ENCODE data around the gene FCGBP.
A peak's percentile ranks its signal among the peaks of the same experiment; 100 is the strongest.
"Not testable (repeated sequence)": the region's sequence is repeated elsewhere in the genome, so short reads cannot be mapped to it uniquely, and the experiment has no call there.

FCGBP gene

GRCh38 chr19:39934584-39935363 lies at the start of gene FCGBP:
Gene FCGBP (minus strand): TSS chr19:39934634.
- DNase-seq = no peak

GRCh38 chr19:39983695-39984300 lies 49.4 kb upstream of the FCGBP start:
- DNase-seq = no peak

GRCh38 chr19:39982883-39983282 lies 48.4 kb upstream of the FCGBP start:
- DNase-seq = no peak

- DNase-seq = no peak
Observed at GRCh38 chr19:39974377-39975155, 40.1 kb upstream of the FCGBP start.

GRCh38 chr19:39971380-39972035 lies 37.1 kb upstream of the FCGBP start:
- peak; percentile 43 for DNase-seq

GRCh38 chr19:39970675-39971379 lies 36.4 kb upstream of the FCGBP start, which contains the start of gene PSMC4:
Gene PSMC4 (plus strand): TSS chr19:39971165. CDS start chr19:39971203, 38 bp downstream.
- DNase-seq = peak; percentile 100

- no peak for DNase-seq
Observed at GRCh38 chr19:39970425-39970674, 35.9 kb upstream of the FCGBP start.

GRCh38 chr19:39969681-39970424 lies 35.4 kb upstream of the FCGBP start:
- no peak for DNase-seq

- no peak for DNase-seq
Observed at GRCh38 chr19:39969266-39969665, 34.8 kb upstream of the FCGBP start.

GRCh38 chr19:39968789-39969188 lies 34.4 kb upstream of the FCGBP start:
- no peak for DNase-seq

GRCh38 chr19:39967561-39967960 lies 33.1 kb upstream of the FCGBP start:
- no peak for DNase-seq

- no peak for DNase-seq
Observed at GRCh38 chr19:39966617-39967016, 32.2 kb upstream of the FCGBP start.

GRCh38 chr19:39963898-39964297 lies 29.5 kb upstream of the FCGBP start:
- DNase-seq = no peak

- peak; percentile 15 for DNase-seq
Observed at GRCh38 chr19:39959407-39959806, 25.0 kb upstream of the FCGBP start.

GRCh38 chr19:39958942-39959341 lies 24.5 kb upstream of the FCGBP start:
- DNase-seq = not testable (repeated sequence)

- DNase-seq = not testable (repeated sequence)
Observed at GRCh38 chr19:39957886-39958285, 23.5 kb upstream of the FCGBP start.

GRCh38 chr19:39953915-39954314 lies 19.5 kb upstream of the FCGBP start:
- DNase-seq = no peak

- DNase-seq = no peak
Observed at GRCh38 chr19:39951686-39952085, 17.3 kb upstream of the FCGBP start.

- DNase-seq = no peak
Observed at GRCh38 chr19:39951065-39951650, 16.7 kb upstream of the FCGBP start.

- no peak for DNase-seq
Observed at GRCh38 chr19:39949026-39949747, 14.8 kb upstream of the FCGBP start.

- DNase-seq = no peak
Observed at GRCh38 chr19:39946532-39946931, 12.1 kb upstream of the FCGBP start.
